D721Med (cell line): ENCODE data around the gene VWA8.

Experiments
- DNase-seq: peaks from one replicate; pipeline ENCODE4 v3.0.0; 2011; ENCODE audit warnings: low spot score; ENCODE audit not compliant: insufficient read length
- FAIRE-seq: peaks from 2 replicates; lab custom pipeline; 2011; peaks lifted over from hg19 to GRCh38; lab: Jason Lieb, UNC
- CTCF ChIP-seq: IDR thresholded peaks from 2 replicates; pipeline ENCODE4 v1.5.1; 2012; ENCODE audit warnings: mild to moderate bottlenecking, control low read depth; ENCODE audit not compliant: insufficient read depth; ENCODE audit errors: missing control alignments

Gene VWA8

DNA sequence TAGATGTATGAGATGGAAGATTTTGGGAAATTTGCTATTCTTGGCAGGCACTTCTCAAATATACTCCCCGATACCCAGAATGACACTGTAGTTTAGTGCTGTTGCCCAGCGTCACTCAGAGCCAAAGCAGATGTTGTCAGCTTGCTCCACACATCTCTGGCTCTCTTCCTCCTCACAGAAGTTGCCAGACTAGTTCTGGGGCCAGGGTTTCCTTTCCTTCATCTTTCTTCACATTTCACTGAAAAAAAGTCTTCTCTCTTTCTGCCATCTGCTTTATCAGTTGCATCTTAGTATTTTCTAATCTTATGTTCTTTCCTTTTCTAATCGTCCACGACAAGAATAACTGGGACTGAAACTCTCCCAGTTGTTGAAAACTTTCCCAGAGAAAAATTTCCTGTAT lies 252.2 kb downstream of the VWA8 start:
- no peak for DNase-seq
- FAIRE-seq: no peak

GRCh38 chr13:41707194-41707821 lies 253.6 kb downstream of the VWA8 start:
- FAIRE-seq: peak; percentile 56
- DNase-seq: no peak
- TF ChIP-seq CTCF: no peak

More for the DNA sequence above, 252.2 kb downstream of the VWA8 start:
- no peak for TF ChIP-seq CTCF

GRCh38 chr13:41706152-41706551 lies 254.8 kb downstream of the VWA8 start:
- DNase-seq (no peak), FAIRE-seq (no peak)
- TF ChIP-seq CTCF: no peak

DNA sequence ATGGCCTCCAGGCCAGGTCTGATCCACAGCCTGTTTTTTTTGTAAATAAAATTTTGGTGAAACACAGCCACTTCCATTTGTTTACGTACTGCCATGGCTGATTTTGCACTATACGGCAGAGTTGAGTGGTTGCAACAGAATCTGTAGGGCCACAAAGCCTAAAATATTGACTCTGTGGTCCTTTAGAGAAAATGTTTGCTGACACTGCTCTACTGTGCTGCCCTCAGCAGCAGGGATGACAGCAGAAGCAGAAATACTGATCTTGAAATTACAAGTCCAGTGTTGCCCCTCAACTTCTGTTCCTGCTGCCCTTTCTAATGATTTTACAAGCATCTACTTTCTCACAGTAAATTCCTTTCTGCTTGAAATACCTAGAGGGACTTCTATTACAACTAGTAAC lies 258.4 kb downstream of the VWA8 start:
- no peak for TF ChIP-seq CTCF
- FAIRE-seq: no peak
- no peak for DNase-seq

GRCh38 chr13:41701676-41702075 lies 259.2 kb downstream of the VWA8 start:
- TF ChIP-seq CTCF: no peak
- FAIRE-seq (no peak), DNase-seq (no peak)

GRCh38 chr13:41700790-41701310 lies 260.1 kb downstream of the VWA8 start:
- DNase-seq (no peak), FAIRE-seq (no peak)

More at GRCh38 chr13:41700790-41701310, 260.1 kb downstream of the VWA8 start:
- TF ChIP-seq CTCF: no peak
